Renal pelvis (tissue), 3 donors: ENCODE data around the gene SRSF12. TPM values are rescaled to one million over a fixed set of nuclear protein-coding genes. Genes with fewer than 3 reads are reported as not detected.

ENCODE experiments used
- polyA plus RNA-seq, 3 donors: library from polyadenylated mRNA; unstranded; fragments of 120-200 nt; gene quantifications; one replicate each; pipeline ENCODE4 v1.2.1, GENCODE V29; 2013; ENCODE audit not compliant: insufficient read length in 3 of 3

The SRSF12 gene
- polyA plus RNA-seq, 3 donors, result 12.2 to 18.1 (median 17.5) TPM

Other genes starting within 250 kb of the SRSF12 start
- 10 to 100 TPM; 13.6 to 16.1 (median 13.8) TPM for gene RNGTT, start 154.5 kb downstream of the SRSF12 start, polyA plus RNA-seq
- gene PNRC1, start 37.3 kb downstream of the SRSF12 start, polyA plus RNA-seq, result 100 to 1,000 TPM; 106 to 122 (median 110) TPM
- 10 to 100 TPM; 30.2 to 33.6 (median 32.7) TPM for gene PM20D2, start 28.0 kb upstream of the SRSF12 start, polyA plus RNA-seq
- gene GABRR1, start 99.3 kb upstream of the SRSF12 start, polyA plus RNA-seq, result 1 to 10 TPM; 1.2 to 1.6 (median 1.3) TPM
- 1 to 10 TPM in 2 of 3 donors, under 1 TPM in 1; 0.97 to 3.1 (median 1.4) TPM for gene GABRR2, start 197.2 kb upstream of the SRSF12 start, polyA plus RNA-seq
- 10 to 100 TPM; 49.5 to 52.1 (median 50.0) TPM for gene UBE2J1, start 234.7 kb upstream of the SRSF12 start, polyA plus RNA-seq